Left lung (tissue), 10 donors: ENCODE measurements around the gene FBLN1. TPM values are rescaled to one million over a fixed set of nuclear protein-coding genes. Genes with fewer than 3 reads are reported as not detected.
A peak's percentile ranks its signal among the peaks of the same experiment; 100 is the strongest.
"Not testable (repeated sequence)": the region's sequence is repeated elsewhere in the genome, so short reads cannot be mapped to it uniquely, and the experiment has no call there.

Source experiments
- ATAC-seq: fragments of 200-7000 bp; cut with Tn5 transposase; one replicate; pipeline ENCODE4 v1.9.1; 2020; ENCODE audit warnings: moderate library complexity
- DNase-seq, 4 donors: peaks; one replicate each; pipeline ENCODE4 v3.0.0-alpha.2; 2013 to 2020
- H3K27ac ChIP-seq, 2 donors: fragments of 200-600 bp; sonication (generic) in 1 of 2; one replicate each; pipeline versions ENCODE4 v1.5.0 to v1.8.0; 2020 to 2021
- H3K27me3 ChIP-seq, 2 donors: fragments of 200-600 bp; sonication (generic) in 1 of 2; one replicate each; pipeline versions ENCODE4 v1.5.0 to v1.8.0; 2020 to 2021
- H3K36me3 ChIP-seq, 2 donors: fragments of 200-600 bp; sonication (generic) in 1 of 2; one replicate each; pipeline versions ENCODE4 v1.5.0 to v1.8.0; 2020 to 2021
- H3K4me1 ChIP-seq, 2 donors: fragments of 200-600 bp; one replicate each; pipeline ENCODE4 v1.8.0; 2021
- H3K4me3 ChIP-seq, 2 donors: fragments of 200-600 bp; sonication (generic) in 1 of 2; one replicate each; pipeline versions ENCODE4 v1.5.0 to v1.8.0; 2020 to 2021; ENCODE audit warnings: mild to moderate bottlenecking in 1 of 2
- H3K9me3 ChIP-seq, 2 donors: fragments of 200-600 bp; sonication (generic) in 1 of 2; one replicate each; pipeline versions ENCODE4 v1.5.0 to v1.8.0; 2020 to 2021
- CTCF ChIP-seq, 2 donors: fragments of 200-600 bp; sonication (generic) in 1 of 2; IDR thresholded peaks; one replicate each; pipeline versions ENCODE4 v1.5.0 to v1.8.0; 2021; ENCODE audit warnings: antibody characterized with exemption in 2 of 2
- intact Hi-C, 2 donors: fragments of 100-400 bp; cut with DNase I; formaldehyde crosslinking; loops; one replicate each; pipeline versions ENCODE4 v1.11.2 to v1.14.2; 2022
- polyA plus RNA-seq, 6 donors: library from polyadenylated mRNA; unstranded; fragments of 120-200 nt; gene quantifications; one replicate each; pipeline ENCODE4 v1.2.1, GENCODE V29; 2013; ENCODE audit not compliant: insufficient read length in 6 of 6
- total RNA-seq, 2 donors: library from RNA; stranded (reverse); fragmentation: NEBNext Ultra II Directional; extraction: Animal tissue kit (Norgen Biotek cat#: 25700); gene quantifications; one replicate each; pipeline ENCODE4 v1.2.1, GENCODE V29; 2021
- donor health status: DM: no; HTN: yes; CAD: no.
- donor health status: DM: no; HTN: no; CAD: no.

FBLN1 gene
- total and polyA plus RNA-seq, 8 donors: 287 to 447 (median 312) TPM

DNA sequence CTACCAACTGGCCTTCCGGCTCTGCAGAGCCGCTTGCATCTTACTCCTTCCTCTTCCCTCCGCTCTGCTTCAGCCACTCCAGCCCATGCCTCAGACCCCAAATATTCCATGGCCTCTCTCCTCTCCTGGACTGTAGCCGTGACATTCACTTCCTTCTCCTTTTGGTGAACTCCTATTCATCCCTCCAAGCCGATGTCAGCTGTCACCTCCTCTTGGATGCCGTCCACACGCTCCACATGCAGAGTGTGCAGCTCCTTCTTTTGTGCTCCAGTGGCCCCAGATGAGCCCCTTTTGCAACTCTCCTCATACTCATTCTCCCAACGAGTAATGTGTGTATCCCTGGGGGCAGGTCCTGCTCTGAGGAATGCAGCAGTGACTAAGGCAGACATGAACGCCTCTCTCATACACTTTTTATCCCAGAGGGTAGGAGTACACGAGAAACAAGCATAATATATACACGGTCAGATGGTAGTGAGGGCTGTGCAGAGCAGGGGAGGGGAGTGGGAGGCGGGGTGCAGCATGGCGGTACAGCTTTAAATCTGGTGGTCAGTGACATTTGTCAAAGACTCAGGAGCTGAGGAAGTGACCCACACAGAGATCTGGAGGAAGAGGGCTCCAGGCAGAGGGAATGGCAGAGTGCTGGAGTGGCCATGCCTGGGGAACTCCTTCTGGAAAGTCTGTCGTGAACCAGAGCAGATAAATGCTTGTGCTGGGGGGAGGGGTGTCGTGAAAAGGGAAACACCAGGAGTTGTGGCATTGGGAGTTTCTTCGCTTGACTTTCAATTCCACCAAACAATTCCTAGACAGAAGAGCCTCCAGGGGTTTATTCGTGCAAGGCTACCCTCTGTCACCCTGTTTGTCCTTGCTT, 85.2 kb downstream of the FBLN1 start:
- ATAC-seq: no peak
- TF ChIP-seq CTCF (IDR thresholded peaks at IDR 0.05): no peak

GRCh38 chr22:45589556-45589955, 86.9 kb downstream of the FBLN1 start:
- Histone ChIP-seq H3K4me1 (peaks cover 0 to 4% of the 10 kb centered on the region in 2 donors), H3K27ac (no peak overlapping the region), H3K27me3 (peaks cover 0 to 10% of the 10 kb centered on the region in 2 donors), H3K9me3 (no peaks in the 10 kb centered on the region), H3K4me3 (no peak overlapping the region), H3K36me3 (no peaks in the 10 kb centered on the region)
- no peak for ATAC-seq
- TF ChIP-seq CTCF (IDR thresholded peaks at IDR 0.05): no peak
- intact Hi-C loops: no loop called here
- DNase-seq: no peak

More for the DNA sequence above, 85.2 kb downstream of the FBLN1 start:
- H3K36me3 ChIP-seq: no peaks in the 10 kb centered on the region
- H3K27me3 ChIP-seq: peaks cover 0 to 12% of the 10 kb centered on the region in 2 donors
- no peak overlapping the region for H3K4me3 ChIP-seq
- peak in 1 of 4 donors; percentile 12 for DNase-seq
- H3K9me3 ChIP-seq: no peaks in the 10 kb centered on the region
- intact Hi-C loops: no loop called here
- H3K4me1 ChIP-seq: peaks cover 0 to 19% of the 10 kb centered on the region in 2 donors
- no peak overlapping the region for H3K27ac ChIP-seq

GRCh38 chr22:45590262-45590661, 87.6 kb downstream of the FBLN1 start:
- Histone ChIP-seq H3K4me3 (no peak overlapping the region), H3K27ac (no peak overlapping the region), H3K9me3 (no peaks in the 10 kb centered on the region), H3K36me3 (no peaks in the 10 kb centered on the region), H3K27me3 (peaks cover 0 to 8% of the 10 kb centered on the region in 2 donors), H3K4me1 (no peaks in the 10 kb centered on the region)
- intact Hi-C loops: no loop called here
- peak in 1 of 4 donors; percentile 53 for DNase-seq
- TF ChIP-seq CTCF (IDR thresholded peaks at IDR 0.05): no peak
- ATAC-seq: no peak

- H3K4me3 ChIP-seq, H3K9me3 ChIP-seq, ATAC-seq, H3K27ac ChIP-seq, H3K4me1 ChIP-seq, intact Hi-C loops, H3K36me3 ChIP-seq, DNase-seq, H3K27me3 ChIP-seq: not testable (repeated sequence)
These were observed 89.0 kb downstream of the FBLN1 start for GRCh38 chr22:45591633-45592213.

DNA sequence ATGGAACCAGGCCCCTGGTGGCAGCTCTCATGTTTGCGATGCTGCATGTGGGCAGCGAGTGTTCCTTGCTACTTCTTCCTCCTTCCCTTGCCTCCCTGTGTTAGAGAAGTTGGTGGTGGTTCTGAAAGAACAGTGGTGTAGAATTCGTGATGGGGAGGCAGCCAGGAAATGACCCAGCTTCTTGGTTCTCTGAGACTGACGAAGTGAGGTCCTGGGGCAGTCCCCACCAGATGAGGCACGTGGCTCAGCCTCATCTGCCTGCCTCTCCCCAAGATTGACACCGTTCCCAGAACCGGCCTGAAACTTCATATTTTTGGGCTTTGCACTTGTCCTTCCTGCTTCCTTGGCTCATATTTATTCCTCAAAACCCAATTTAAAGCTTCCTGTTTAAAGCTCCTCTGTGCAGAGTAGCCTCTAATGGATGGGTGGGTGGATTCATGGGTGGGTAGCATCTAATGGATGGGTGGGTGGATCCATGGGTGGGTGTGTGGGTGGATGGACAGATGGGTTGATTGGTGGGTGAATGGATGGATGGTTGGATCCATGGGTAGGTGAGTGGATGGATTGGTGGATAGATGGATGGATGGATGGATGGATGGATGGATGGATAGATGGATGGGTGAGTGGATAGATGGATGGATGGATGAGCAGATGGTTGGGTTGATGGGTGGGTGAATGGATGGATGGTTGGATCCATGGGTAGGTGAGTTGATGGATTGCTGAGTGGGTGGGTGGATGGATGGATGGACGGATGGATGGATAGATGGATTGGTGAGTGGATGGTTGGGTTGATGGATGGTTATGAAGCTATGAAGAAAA, 91.6 kb downstream of the FBLN1 start:
- Histone ChIP-seq H3K9me3 (no peaks in the 10 kb centered on the region), H3K4me3 (no peak overlapping the region), H3K27ac (no peak overlapping the region), H3K4me1 (no peaks in the 10 kb centered on the region), H3K27me3 (no peaks in the 10 kb centered on the region), H3K36me3 (no peaks in the 10 kb centered on the region)
- DNase-seq: no peak
- no peak for TF ChIP-seq CTCF (IDR thresholded peaks at IDR 0.05)
- intact Hi-C loops: no loop called here
- ATAC-seq: no peak
